GM12891 (cell line): ENCODE measurements around the gene BTBD9.

Source experiments
- POLR2A ChIP-seq: IDR thresholded peaks from 2 replicates; pipeline ENCODE4 v1.6.1; 2011; ENCODE audit warnings: low read depth, low read length, control low read depth
- POLR2AphosphoS5 ChIP-seq: IDR thresholded peaks from 2 replicates; pipeline ENCODE4 v1.6.1; 2011; ENCODE audit warnings: low read depth, low read length, control low read depth

DNA sequence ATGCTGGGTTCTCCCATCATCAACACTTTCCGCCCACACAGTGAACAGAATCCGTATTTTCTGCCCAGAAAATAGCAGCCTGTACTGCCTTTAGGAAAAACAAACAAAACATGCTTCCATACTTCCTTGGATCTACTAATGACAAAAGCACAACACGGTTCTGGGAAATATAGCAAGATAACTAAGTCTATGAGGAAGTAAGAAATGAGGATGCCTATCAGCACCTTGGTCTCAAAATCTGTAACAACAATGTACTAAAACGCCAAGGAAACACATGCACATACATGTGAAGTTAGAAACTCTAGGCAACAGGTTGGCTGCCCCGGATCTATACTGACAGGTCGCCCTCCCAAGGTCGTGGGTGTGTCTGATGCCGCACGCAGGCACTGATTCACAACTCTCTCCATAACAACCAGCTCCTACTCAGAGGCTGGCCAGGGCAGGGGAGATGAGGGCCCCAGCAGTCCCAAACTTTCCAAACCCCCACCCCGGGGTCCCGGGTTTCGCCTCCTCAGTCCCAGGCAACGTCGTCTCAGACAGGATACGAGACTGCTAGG is 710 bp downstream of the BTBD9 start:
- TF ChIP-seq POLR2A (no peak), POLR2AphosphoS5 (no peak)
